ENCODE results near the gene CACNA1G. TPM values are rescaled to one million over a fixed set of nuclear protein-coding genes. Genes with fewer than 3 reads are reported as not detected.

Gene CACNA1G
- total RNA-seq, 2 donors from 2014 or later = 0.84 to 1.1 TPM

- Histone ChIP-seq H3K4me3 (ENCODE audit: low read length) (no peak overlapping the region), H3K27me3 (ENCODE audit: control insufficient read depth, insufficient read depth, low read length, poor library complexity, severe bottlenecking) (peaks cover 89% of the 10 kb centered on the region), H3K36me3 (ENCODE audit: control insufficient read depth, insufficient read depth, low read length) (no peaks in the 10 kb centered on the region), H3K9ac (ENCODE audit: extremely low read depth, low read length, poor library complexity, severe bottlenecking) (no peak overlapping the region), H3K9me3 (ENCODE audit: control insufficient read depth, low read length) (no peaks in the 10 kb centered on the region), H3K4me1 (ENCODE audit: control insufficient read depth, insufficient read depth, low read length) (peaks cover 4% of the 10 kb centered on the region), H3K27ac (ENCODE audit: low read depth, low read length) (no peak overlapping the region)
- TF ChIP-seq CTCF (conservative IDR thresholded peaks at IDR 0.05) = peak; percentile 26
- H3K36me3 Mint-ChIP-seq (ENCODE audit: low read depth) = no peaks in the 10 kb centered on the region
- H3K27ac Mint-ChIP-seq = no peak overlapping the region
- peaks cover 22% of the 10 kb centered on the region for H3K4me1 Mint-ChIP-seq
- no peak for DNase-seq
- H3K9me3 Mint-ChIP-seq = no peaks in the 10 kb centered on the region
- 50% methylated on average over 4 of the region's 4 CpGs; no CpG with 5 or more reads in 1 of the 2 experiments for WGBS, 2 experiments (ENCODE audit: insufficient coverage in 1 of 2, insufficient read length in 1 of 2)
- no peak overlapping the region for H3K4me3 Mint-ChIP-seq
- peaks cover 94% of the 10 kb centered on the region for H3K27me3 Mint-ChIP-seq (ENCODE audit: insufficient read depth)
These were observed 2.6 kb downstream of the CACNA1G start for GRCh38 chr17:50563092-50563511.

- Histone ChIP-seq H3K36me3 (ENCODE audit: control insufficient read depth, insufficient read depth, low read length) (no peaks in the 10 kb centered on the region), H3K9me3 (ENCODE audit: control insufficient read depth, low read length) (no peaks in the 10 kb centered on the region), H3K9ac (ENCODE audit: extremely low read depth, low read length, poor library complexity, severe bottlenecking) (no peak overlapping the region), H3K4me3 (ENCODE audit: low read length) (no peak overlapping the region), H3K27me3 (ENCODE audit: control insufficient read depth, insufficient read depth, low read length, poor library complexity, severe bottlenecking) (peaks cover 71% of the 10 kb centered on the region), H3K27ac (ENCODE audit: low read depth, low read length) (no peak overlapping the region), H3K4me1 (ENCODE audit: control insufficient read depth, insufficient read depth, low read length) (peaks cover 4% of the 10 kb centered on the region)
- peaks cover 83% of the 10 kb centered on the region for H3K27me3 Mint-ChIP-seq (ENCODE audit: insufficient read depth)
- H3K36me3 Mint-ChIP-seq (ENCODE audit: low read depth) = no peaks in the 10 kb centered on the region
- no peak overlapping the region for H3K27ac Mint-ChIP-seq
- no peak overlapping the region for H3K4me3 Mint-ChIP-seq
- no peak for DNase-seq
- TF ChIP-seq CTCF (conservative IDR thresholded peaks at IDR 0.05) = no peak
- 48 to 68% methylated on average over 4 to 19 of the region's 19 CpGs for WGBS, 2 experiments (ENCODE audit: insufficient coverage in 1 of 2, insufficient read length in 1 of 2)
- H3K4me1 Mint-ChIP-seq = peaks cover 16% of the 10 kb centered on the region
- no peaks in the 10 kb centered on the region for H3K9me3 Mint-ChIP-seq
These were observed 4.4 kb downstream of the CACNA1G start for GRCh38 chr17:50564916-50565315.

DNA sequence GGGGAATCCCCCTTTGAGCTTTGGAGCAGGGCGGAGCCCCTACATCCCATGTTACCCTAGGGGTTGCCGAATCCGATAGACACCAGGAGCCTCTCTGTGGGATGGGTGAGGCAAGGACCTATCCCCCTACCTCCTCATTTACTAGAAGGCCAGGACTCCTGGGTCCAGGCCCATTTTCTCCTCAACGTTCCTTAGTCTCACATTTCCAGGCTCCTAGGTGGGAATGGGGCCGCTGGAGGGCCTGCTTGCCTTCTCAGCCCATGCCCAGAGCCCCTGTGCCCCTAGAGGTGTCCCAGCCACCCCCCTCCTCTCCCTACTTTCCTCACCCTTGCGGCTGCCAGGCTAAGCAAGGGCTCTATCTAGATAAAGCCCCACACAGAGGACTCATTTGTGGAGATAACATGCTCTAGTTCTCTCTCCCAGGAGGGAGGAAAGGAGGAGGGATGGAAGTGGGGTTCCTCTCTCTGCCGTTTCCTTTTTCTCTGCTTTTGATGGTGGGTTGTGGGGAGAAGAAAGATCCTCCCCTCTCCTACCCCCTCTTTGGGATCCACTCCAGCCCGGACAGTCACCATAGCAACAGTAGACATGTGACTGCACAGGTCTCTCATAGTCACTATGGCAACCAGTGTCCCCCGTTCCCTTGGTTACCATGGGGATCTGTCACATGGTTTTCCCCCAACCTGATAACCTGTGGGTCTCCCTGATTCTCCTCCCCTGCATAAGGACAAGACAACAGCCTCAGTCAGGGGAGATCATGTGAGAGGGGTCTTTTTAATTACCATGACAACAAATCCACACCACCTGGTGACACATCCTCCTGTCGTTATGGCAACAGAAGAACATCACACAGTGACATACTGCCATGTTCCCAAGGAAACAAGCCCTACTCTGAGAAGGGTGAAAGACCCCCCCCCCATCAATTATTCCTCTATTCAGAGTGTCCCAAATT is 5.2 kb downstream of the CACNA1G start:
- no peaks in the 10 kb centered on the region for H3K36me3 Mint-ChIP-seq (ENCODE audit: low read depth)
- no peak overlapping the region for H3K9ac ChIP-seq (ENCODE audit: extremely low read depth, low read length, poor library complexity, severe bottlenecking)
- peaks cover 4% of the 10 kb centered on the region for H3K4me1 ChIP-seq (ENCODE audit: control insufficient read depth, insufficient read depth, low read length)

More for the DNA sequence above, 5.2 kb downstream of the CACNA1G start:
- H3K9me3 Mint-ChIP-seq = no peaks in the 10 kb centered on the region
- Histone ChIP-seq H3K27me3 (ENCODE audit: control insufficient read depth, insufficient read depth, low read length, poor library complexity, severe bottlenecking) (peaks cover 66% of the 10 kb centered on the region), H3K9me3 (ENCODE audit: control insufficient read depth, low read length) (no peaks in the 10 kb centered on the region), H3K36me3 (ENCODE audit: control insufficient read depth, insufficient read depth, low read length) (no peaks in the 10 kb centered on the region), H3K4me3 (ENCODE audit: low read length) (no peak overlapping the region), H3K27ac (ENCODE audit: low read depth, low read length) (no peak overlapping the region)
- H3K4me3 Mint-ChIP-seq = no peak overlapping the region
- TF ChIP-seq CTCF (conservative IDR thresholded peaks at IDR 0.05) = no peak
- peaks cover 77% of the 10 kb centered on the region for H3K27me3 Mint-ChIP-seq (ENCODE audit: insufficient read depth)
- H3K27ac Mint-ChIP-seq = no peak overlapping the region
- H3K4me1 Mint-ChIP-seq = peaks cover 22% of the 10 kb centered on the region
- 69 to 72% methylated on average over 2 to 8 of the region's 10 CpGs for WGBS, 2 experiments (ENCODE audit: insufficient coverage in 1 of 2, insufficient read length in 1 of 2)
- no peak for DNase-seq

Measured in endodermal cell (in vitro differentiated cells).